ENCODE data around the gene INA. TPM values are rescaled to one million over a fixed set of nuclear protein-coding genes. Genes with fewer than 3 reads are reported as not detected.

The INA gene
- total RNA-seq, 5 donors from 2014 or later (not counting 1 experiment from before 2014, with no cell fraction given), result not detected

GRCh38 chr10:103333934-103334520 lies 57.1 kb downstream of the INA start:
- H3K4me3 Mint-ChIP-seq, result no peak overlapping the region
- Histone ChIP-seq H3K4me3 (ENCODE audit: control insufficient read depth in 1 of 2, extremely low read depth in 1 of 2, low read length in 1 of 2) (no peak overlapping the region), H3K9me3 (no peaks in the 10 kb centered on the region), H3K36me3 (ENCODE audit: control insufficient read depth in 2 of 2, extremely low read depth in 1 of 2, insufficient read depth in 1 of 2, low read length in 1 of 2) (peaks cover 2 to 20% of the 10 kb centered on the region in 2 donors), H3K27me3 (replicated peaks in 1 of 2; ENCODE audit: control insufficient read depth in 2 of 2, extremely low read depth in 1 of 2, insufficient read depth in 2 of 2, low read length in 1 of 2) (no peaks in the 10 kb centered on the region), H3K27ac (ENCODE audit: low read length) (no peak overlapping the region), H3K4me1 (ENCODE audit: control insufficient read depth in 1 of 2, extremely low read depth in 1 of 2, insufficient read depth in 2 of 2, low read length in 2 of 2) (no peaks in the 10 kb centered on the region)
- no peaks in the 10 kb centered on the region for H3K27me3 Mint-ChIP-seq
- DNase-seq, result peak in 1 of 35 experiments; percentile 43
- WGBS (ENCODE audit: insufficient coverage), result no CpG with 5 or more reads among the region's 2 CpGs
- H3K4me1 Mint-ChIP-seq, result no peaks in the 10 kb centered on the region
- ATAC-seq (replicated peaks in 1 of 4), result no peak
- ChIA-PET POLR2A (interaction anchor here (0.5 to 0.6 kb wide), 2 partner anchors 33 to 157 kb away, joined by 3 to 4 read pairs; no protein-coding TSS in a partner anchor), CTCF (interaction anchor here (0.5 to 1.5 kb wide), 7 partner anchors 8 to 750 kb away, joined by 3 to 9 read pairs (median 4); partner anchors contain the start of genes CNNM2 (in 1 of the 2) and CYP17A1 (in 1 of the 2))
- H3K36me3 Mint-ChIP-seq, result peaks cover 19% of the 10 kb centered on the region
- H3K9me3 Mint-ChIP-seq, result no peaks in the 10 kb centered on the region
- H3K27ac Mint-ChIP-seq, result no peak overlapping the region

GRCh38 chr10:103334567-103334966 lies 57.6 kb downstream of the INA start:
- ATAC-seq (replicated peaks in 1 of 4), result no peak
- Histone ChIP-seq H3K4me1 (ENCODE audit: control insufficient read depth in 1 of 2, extremely low read depth in 1 of 2, insufficient read depth in 2 of 2, low read length in 2 of 2) (no peaks in the 10 kb centered on the region), H3K36me3 (ENCODE audit: control insufficient read depth in 2 of 2, extremely low read depth in 1 of 2, insufficient read depth in 1 of 2, low read length in 1 of 2) (peaks cover 0 to 20% of the 10 kb centered on the region in 2 donors), H3K4me3 (ENCODE audit: control insufficient read depth in 1 of 2, extremely low read depth in 1 of 2, low read length in 1 of 2) (no peak overlapping the region), H3K9me3 (no peaks in the 10 kb centered on the region), H3K27me3 (replicated peaks in 1 of 2; ENCODE audit: control insufficient read depth in 2 of 2, extremely low read depth in 1 of 2, insufficient read depth in 2 of 2, low read length in 1 of 2) (no peaks in the 10 kb centered on the region), H3K27ac (ENCODE audit: low read length) (no peak overlapping the region)
- ChIA-PET CTCF (interaction anchor here (0.6 to 1.5 kb wide), 4 partner anchors 10 to 662 kb away, joined by 3 to 5 read pairs (median 4); partner anchors contain the start of gene CYP17A1 (in 1 of the 2)), POLR2A (interaction anchor here (0.6 kb wide), 2 partner anchors 32 to 542 kb away, joined by 3 to 4 read pairs; no protein-coding TSS in a partner anchor)
- no peaks in the 10 kb centered on the region for H3K4me1 Mint-ChIP-seq
- no peaks in the 10 kb centered on the region for H3K9me3 Mint-ChIP-seq
- peaks cover 20% of the 10 kb centered on the region for H3K36me3 Mint-ChIP-seq
- H3K4me3 Mint-ChIP-seq, result no peak overlapping the region
- H3K27ac Mint-ChIP-seq, result no peak overlapping the region
- no peaks in the 10 kb centered on the region for H3K27me3 Mint-ChIP-seq
- no peak for DNase-seq

- H3K4me1 ChIP-seq (ENCODE audit: control insufficient read depth in 1 of 2, extremely low read depth in 1 of 2, insufficient read depth in 2 of 2, low read length in 2 of 2), result no peaks in the 10 kb centered on the region
- Mint-ChIP-seq H3K27me3 (no peaks in the 10 kb centered on the region), H3K4me1 (no peaks in the 10 kb centered on the region), H3K36me3 (peaks cover 17% of the 10 kb centered on the region), H3K9me3 (no peaks in the 10 kb centered on the region), H3K4me3 (no peak overlapping the region), H3K27ac (no peak overlapping the region)
- DNase-seq, result no peak
- no peak for ATAC-seq (replicated peaks in 1 of 4)
- peaks cover 0 to 18% of the 10 kb centered on the region in 2 donors for H3K36me3 ChIP-seq (ENCODE audit: control insufficient read depth in 2 of 2, extremely low read depth in 1 of 2, insufficient read depth in 1 of 2, low read length in 1 of 2)
- no peaks in the 10 kb centered on the region for H3K9me3 ChIP-seq
- no peak overlapping the region for H3K4me3 ChIP-seq (ENCODE audit: control insufficient read depth in 1 of 2, extremely low read depth in 1 of 2, low read length in 1 of 2)
- ChIA-PET POLR2A (no interaction called here), CTCF (interaction anchor here in 1 of 2 donors (0.6 kb wide), 2 partner anchors 12 to 218 kb away, joined by 3 read pairs; no protein-coding TSS in a partner anchor)
- H3K27ac ChIP-seq (ENCODE audit: low read length), result no peak overlapping the region
- no peaks in the 10 kb centered on the region for H3K27me3 ChIP-seq (replicated peaks in 1 of 2; ENCODE audit: control insufficient read depth in 2 of 2, extremely low read depth in 1 of 2, insufficient read depth in 2 of 2, low read length in 1 of 2)
- 83% methylated on average over 1 of the region's 4 CpGs for WGBS (ENCODE audit: insufficient coverage)
Observed at GRCh38 chr10:103336370-103336769, 59.4 kb downstream of the INA start.

Other genes with a start within 250 kb of the INA start
- 10 to 100 TPM; 49.7 to 63.5 (median 54.0) TPM for gene NT5C2, start 83.9 kb upstream of the INA start, total RNA-seq
- gene RPEL1, start 31.3 kb upstream of the INA start, total RNA-seq, result not detected
- gene PCGF6, start 74.0 kb downstream of the INA start, total RNA-seq, result 1 to 10 TPM; 4.7 to 8.3 (median 7.6) TPM
- gene TAF5, start 90.8 kb downstream of the INA start, total RNA-seq, result 1 to 10 TPM; 5.6 to 7.0 (median 6.3) TPM
- gene ATP5MK, start 119.3 kb downstream of the INA start, total RNA-seq, result 100 to 1,000 TPM; 119 to 142 (median 127) TPM
- gene PDCD11, start 119.5 kb downstream of the INA start, total RNA-seq, result 10 to 100 TPM; 24.0 to 53.3 (median 45.2) TPM
- gene CALHM2, start 175.2 kb downstream of the INA start, total RNA-seq, result 10 to 100 TPM in 4 of 5 donors, 1 to 10 TPM in 1; 8.9 to 76.7 (median 46.8) TPM
- not detected for gene CALHM1, start 181.8 kb downstream of the INA start, total RNA-seq
- gene CALHM3, start 202.1 kb downstream of the INA start, total RNA-seq, result not detected
- gene NEURL1, start 216.6 kb downstream of the INA start, total RNA-seq, result 1 to 10 TPM in 1 of 5 donors, under 1 TPM in 4; 0.46 to 1.7 (median 0.84) TPM